Suppressor macrophage (primary cell): Measurements from ENCODE around the gene TIPARP.

Source experiments
- DNase-seq, 4 experiments: peaks; one replicate each; pipeline ENCODE4 v3.0.0-alpha.2; 2020 to 2022
- total RNA-seq, 17 experiments: gene quantifications; one replicate each; lab custom pipeline; 2026; ENCODE audit warnings: mixed read lengths in 6 of 17, inconsistent platforms in 3 of 17; lab: John Stamatoyannopoulos, UW

The TIPARP gene
- 58.0 to 334 (median 167) reads per million in 17 experiments for total RNA-seq

GRCh38 chr3:156674046-156674910 is at the start of gene TIPARP:
TSS of gene TIPARP (plus strand) at chr3:156674590. CDS start at chr3:156677698, 3,108 bp downstream.
- peak; percentile 99 to 100 (median 100) for DNase-seq

GRCh38 chr3:156626104-156626503 is 48.3 kb upstream of the TIPARP start:
- peak in 1 of 4 experiments; percentile 14 for DNase-seq

GRCh38 chr3:156627946-156628569 is 46.3 kb upstream of the TIPARP start:
- no peak for DNase-seq

- no peak for DNase-seq
These were observed 45.4 kb upstream of the TIPARP start for GRCh38 chr3:156628836-156629618.

GRCh38 chr3:156630081-156630772 is 44.2 kb upstream of the TIPARP start:
- DNase-seq: no peak

GRCh38 chr3:156630773-156631093 is 43.7 kb upstream of the TIPARP start:
- no peak for DNase-seq

- no peak for DNase-seq
These were observed 43.1 kb upstream of the TIPARP start for GRCh38 chr3:156631323-156631722.

GRCh38 chr3:156632601-156633000 is 41.8 kb upstream of the TIPARP start:
- DNase-seq: peak; percentile 22 to 65 (median 48)

GRCh38 chr3:156633335-156633734 is 41.1 kb upstream of the TIPARP start:
- DNase-seq: no peak

- DNase-seq: peak in 1 of 4 experiments; percentile 31
These were observed 39.4 kb upstream of the TIPARP start for GRCh38 chr3:156635034-156635433.

GRCh38 chr3:156635973-156636372 is 38.4 kb upstream of the TIPARP start:
- peak in 3 of 4 experiments; percentile 20 to 35 (median 25) for DNase-seq

- no peak for DNase-seq
These were observed 36.8 kb upstream of the TIPARP start for GRCh38 chr3:156637480-156638022.

GRCh38 chr3:156638271-156638670 is 36.1 kb upstream of the TIPARP start:
- no peak for DNase-seq

GRCh38 chr3:156639414-156640023 is 34.9 kb upstream of the TIPARP start:
- no peak for DNase-seq

GRCh38 chr3:156641618-156641975 is 32.8 kb upstream of the TIPARP start:
- no peak for DNase-seq

GRCh38 chr3:156642750-156643728 is 31.4 kb upstream of the TIPARP start:
- peak; percentile 23 to 51 (median 46) for DNase-seq

GRCh38 chr3:156643729-156644389 is 30.5 kb upstream of the TIPARP start:
- peak; percentile 85 to 92 (median 86) for DNase-seq

GRCh38 chr3:156644958-156645357 is 29.4 kb upstream of the TIPARP start:
- no peak for DNase-seq

GRCh38 chr3:156646958-156647357 is 27.4 kb upstream of the TIPARP start:
- no peak for DNase-seq

- DNase-seq: no peak
These were observed 26.3 kb upstream of the TIPARP start for GRCh38 chr3:156648086-156648485.
